NCI-H1105 treated with DMSO at 0.1 percent for 48 hours (cell line): Measurements from ENCODE around the gene DYNLT2.
"Not testable (repeated sequence)": the region's sequence is repeated elsewhere in the genome, so short reads cannot be mapped to it uniquely, and the experiment has no call there.

Experiments used
- DNase-seq: peaks from one replicate; lab custom pipeline; 2025; lab: John Stamatoyannopoulos, UW

DYNLT2 gene

DNA sequence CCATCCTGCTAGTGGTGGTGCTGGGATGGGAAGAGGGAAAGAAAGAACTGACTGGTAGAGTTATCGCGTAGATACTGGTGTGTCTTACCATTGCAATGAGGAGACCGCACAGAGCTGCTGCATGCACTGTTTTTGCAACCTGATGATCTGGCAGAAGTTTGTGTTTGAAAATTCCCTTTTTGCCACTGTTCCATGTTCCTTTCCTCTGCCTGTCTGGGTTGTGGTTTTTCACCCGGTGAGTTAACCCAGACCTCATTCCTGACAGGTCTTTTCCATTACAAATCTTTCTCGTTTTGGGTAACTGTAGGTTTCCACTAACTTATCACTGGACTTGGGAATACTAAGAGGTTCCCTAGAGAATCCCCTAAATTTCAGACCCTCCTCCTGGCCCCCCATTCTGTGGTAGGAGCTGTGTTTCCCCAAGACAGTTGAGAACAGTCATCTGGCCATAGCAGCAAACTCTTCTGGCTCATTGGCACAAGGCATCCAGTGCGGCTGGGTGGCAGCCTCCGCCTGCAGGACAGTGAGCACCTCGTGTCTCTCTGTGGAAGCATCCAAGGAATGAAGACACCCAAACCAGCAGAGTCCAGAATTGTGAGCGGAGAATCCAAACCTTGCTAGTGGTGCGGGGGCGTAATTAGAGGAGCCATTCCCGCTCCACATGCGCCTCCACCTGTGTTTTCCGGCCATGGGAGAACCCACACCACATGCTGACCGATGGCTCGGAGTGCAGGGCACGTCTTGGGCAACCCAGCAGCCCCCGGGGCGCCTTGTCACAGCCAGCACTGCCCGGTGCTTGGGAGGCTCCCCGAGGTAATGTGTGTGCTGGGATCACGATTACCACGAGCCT, 32.8 kb upstream of the DYNLT2 start:
- DNase-seq = no peak

DNA sequence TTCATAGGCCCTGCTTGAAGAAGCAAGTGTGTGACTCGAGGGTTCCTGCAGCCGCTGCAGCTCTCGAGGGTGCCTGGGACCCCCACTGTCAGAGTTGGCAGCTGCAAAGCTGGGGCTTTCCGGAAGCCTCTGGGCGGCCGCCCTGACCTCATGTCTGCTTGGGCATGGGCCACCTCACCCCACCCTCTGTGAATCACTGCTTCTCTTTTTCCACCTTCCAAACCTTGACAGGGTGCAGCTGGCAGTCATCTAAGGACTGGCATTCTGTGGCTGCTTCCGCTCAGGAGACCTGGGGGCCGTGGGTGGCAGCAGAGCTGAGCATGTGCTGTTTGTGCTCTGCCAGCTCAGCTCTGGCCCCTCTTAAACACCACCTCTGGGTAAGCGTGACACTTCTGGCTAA, 32.0 kb upstream of the DYNLT2 start:
- no peak for DNase-seq

DNA sequence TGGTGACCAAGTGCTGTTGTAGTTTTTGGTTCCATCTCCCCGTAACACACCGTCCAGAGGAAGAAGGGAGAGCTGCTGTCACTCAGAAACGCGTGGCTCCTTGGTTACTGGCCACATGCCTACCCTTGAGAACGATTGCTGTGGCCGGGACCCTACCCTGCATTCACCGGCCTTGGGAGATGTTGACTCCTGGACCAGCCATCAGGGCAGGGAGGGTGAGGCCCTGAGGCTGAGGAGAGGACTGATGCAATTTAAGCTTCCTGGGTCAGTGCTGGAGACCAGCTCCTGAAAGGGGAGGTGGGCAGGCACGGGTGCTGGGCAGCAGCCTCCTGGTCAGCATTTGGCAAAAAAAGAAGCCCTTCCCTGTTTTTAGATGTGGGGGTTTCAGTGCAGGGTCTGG, 31.6 kb upstream of the DYNLT2 start:
- DNase-seq = no peak

DNA sequence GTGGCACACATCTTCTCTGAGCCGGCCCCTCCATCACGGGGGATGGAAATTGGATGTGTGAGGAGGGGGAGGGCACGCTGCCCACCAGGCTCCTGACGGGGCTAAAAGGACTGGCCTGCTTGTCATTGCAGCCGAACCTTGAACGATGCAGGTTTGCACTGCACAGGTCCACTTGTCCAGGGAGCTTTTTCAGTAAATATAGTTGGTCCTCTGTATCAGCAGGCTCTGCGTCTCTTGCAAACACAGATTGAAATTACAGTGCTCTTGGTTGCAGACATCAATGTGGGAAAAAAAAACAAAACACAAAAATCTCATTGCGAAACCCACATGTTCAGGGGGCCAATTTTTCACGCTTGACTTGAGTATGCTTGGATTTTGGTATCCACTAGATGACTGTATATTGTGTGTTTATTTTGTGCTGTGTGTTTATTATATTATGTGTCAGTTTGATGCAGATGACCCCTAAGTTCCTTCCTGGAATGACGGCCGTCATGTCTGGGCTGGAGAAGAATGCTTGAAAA, 29.3 kb upstream of the DYNLT2 start:
- DNase-seq = no peak

DNA sequence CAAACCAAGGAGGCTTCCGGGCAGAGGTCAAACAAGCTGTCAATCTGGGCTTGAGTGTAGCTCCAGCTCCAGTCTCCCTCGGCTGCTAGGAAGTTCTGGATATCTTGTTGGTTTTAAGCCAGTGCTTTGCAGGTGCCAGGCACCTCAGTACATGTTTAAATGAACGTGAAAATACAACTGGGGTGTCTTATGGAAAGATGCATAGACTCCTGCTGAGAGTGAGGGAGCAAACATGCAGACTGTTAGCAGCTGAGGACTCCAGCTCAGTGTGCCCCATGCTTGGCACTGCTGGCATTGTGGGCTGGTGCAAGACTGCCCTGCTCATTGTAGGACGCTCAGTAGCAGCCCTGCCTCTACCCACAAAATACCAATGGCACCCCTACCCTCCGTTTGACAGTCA, 28.5 kb upstream of the DYNLT2 start:
- no peak for DNase-seq

DNA sequence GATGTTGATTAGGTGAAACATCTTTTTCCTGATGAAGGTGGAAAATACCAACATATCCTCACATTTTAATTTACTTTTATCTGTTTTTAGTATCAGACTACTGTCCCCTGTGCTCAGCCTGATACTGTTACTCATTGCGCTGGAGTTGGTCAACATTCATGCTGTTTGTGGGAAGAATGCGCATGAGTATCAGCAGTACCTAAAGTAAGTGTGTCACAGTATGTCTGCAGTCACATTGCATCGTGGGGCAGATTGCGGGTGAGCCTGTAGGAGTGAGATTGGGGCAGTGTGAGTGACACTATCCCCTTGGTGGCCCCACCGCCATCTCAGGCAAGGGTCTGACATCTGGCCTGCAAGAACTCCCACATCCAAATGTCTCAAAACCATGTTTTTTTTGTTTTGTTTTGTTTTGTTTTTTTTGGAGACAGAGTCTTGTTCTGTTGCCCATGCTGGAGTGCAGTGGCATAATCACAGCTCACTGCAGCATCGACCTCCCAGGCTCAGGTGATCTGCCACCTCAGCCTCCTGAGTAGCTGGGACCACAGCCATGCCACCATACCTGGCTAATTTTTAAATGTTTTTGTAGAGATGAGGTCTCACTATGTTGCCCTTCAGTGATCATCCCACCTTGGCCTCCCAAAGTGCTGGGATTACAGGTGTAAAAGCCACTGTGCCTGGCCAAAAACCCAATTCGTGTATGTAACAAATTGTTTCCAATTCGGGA, 27.9 kb upstream of the DYNLT2 start:
- no peak for DNase-seq

DNA sequence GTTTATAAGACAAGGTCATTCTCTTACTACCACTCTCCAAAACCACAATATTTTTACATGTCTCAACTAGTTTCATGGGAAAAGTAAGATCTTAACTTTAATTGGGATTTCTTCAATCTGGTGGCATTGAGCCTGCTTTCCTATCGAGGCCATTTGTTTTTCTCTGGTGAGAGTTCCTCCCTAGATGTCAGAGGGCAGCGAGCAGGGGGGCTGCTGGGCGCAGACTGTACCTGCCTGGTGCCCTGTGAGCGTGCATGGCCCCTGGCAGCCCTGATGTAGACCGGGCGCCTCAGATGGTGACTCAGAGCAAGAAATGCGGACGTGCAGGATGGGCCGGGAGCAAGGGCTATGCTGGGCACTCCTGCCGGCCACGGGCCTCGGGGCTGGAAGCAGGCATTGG, 27.3 kb upstream of the DYNLT2 start:
- no peak for DNase-seq

DNA sequence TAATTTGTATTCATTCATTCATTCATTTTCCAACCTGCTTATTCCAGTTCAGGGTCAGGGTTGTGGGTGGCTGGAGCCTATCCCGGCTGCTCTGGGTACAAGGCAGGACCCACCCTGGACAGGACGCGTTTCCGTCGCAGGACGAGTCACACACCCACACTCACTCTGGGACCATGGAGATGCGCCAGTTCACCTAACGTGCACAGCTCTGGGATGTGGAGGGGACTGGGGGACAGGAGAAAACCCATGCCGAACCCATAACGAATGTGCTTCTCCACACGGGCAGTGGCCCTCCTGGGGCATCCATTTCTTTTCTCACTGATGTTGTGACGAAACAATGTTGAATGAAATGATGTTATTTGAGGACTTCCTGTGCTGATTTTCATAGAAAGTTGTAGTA, 26.5 kb upstream of the DYNLT2 start:
- DNase-seq = no peak

DNA sequence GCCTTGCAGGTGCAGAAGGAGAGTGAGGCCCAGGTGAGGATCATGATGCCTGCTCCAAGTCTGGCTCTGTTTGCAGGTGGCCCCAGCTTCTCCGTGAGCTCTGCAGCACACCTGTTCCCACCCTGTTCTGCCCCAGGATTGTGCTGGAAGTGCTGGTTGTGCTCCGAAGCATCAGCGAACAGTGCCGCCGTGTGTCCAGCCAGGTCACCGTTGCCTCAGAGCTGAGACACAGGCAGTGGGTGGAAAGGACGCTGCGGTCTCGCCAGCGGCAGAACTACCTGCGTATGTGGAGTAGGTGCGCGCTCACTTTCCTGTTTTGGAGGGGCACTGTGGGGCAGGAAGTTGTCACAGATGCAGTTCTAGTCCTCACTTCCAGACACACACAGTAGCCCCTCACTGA, 25.0 kb upstream of the DYNLT2 start:
- no peak for DNase-seq

DNA sequence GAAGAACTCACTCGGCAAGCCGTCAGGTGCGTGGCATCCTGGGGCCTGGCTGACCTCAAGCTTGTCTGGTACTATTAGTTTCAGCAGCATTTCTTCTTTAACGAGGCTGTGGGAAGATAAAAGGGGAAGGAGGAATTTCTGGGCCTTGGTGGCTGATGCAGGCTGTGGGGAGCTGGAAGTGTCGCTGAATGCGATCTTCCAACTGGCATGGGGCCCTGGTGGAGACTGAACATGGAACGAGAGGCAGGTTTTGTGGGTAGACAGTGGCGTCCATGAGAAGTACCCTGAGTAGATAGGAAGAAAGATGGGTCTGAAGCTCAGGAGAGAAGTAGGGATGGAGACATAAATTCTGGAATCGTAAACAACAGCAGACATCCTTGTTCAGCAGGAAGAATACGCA, 23.9 kb upstream of the DYNLT2 start:
- DNase-seq = no peak

DNA sequence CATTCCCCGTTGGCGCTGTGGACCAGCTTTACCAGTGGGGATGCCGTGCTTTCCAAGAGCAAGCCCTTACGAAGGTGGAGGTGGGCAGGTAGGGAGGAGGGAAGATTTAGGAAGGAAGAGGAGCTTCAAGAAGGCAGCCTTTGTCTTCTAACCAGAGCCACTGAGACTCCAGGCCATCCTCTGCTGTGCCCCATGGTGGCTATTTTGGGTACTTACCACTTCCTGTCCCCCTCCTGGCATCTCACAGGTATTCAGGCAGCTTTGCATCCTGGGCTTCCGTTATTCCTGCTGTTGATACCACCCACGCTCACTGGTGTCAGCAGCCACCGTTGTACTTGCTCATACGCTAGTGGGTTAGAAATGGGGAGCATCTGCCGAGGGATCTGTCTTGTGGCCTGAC, 23.0 kb upstream of the DYNLT2 start:
- DNase-seq = no peak

DNA sequence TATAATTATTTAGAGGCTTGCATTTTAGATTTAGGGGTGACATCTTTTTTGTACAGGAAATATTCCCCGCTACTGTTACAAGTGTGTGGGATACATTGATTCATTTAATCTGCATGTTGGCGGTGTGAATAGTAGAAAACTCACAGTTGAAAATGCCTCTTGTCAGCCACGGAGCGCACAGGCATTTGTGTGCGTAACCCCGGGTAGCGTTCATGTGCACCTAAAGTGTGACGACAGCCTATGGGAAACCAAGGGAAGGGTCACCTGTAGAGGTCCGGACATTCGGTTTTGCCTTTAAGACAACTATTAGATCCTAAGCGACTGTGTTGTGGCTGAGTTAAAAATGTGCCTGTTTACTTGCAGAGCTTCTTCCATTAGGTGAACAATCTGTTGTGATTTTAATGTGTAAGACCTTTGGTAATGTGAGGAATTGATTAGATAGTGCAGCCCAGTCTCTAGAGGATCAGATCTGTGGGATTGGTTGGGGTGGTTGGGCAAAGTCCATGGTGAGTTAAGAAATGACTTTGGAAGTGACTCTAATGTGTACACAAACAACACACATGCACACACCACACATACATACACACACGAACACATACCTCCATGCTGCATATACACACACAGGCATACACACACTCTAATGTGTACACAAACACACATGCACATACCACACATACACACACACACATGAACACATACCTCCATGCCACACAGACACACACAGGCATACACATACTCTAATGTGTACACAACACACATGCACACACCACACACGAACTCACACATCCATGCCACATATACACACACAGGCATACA, 15.8 kb upstream of the DYNLT2 start:
- no peak for DNase-seq

DNA sequence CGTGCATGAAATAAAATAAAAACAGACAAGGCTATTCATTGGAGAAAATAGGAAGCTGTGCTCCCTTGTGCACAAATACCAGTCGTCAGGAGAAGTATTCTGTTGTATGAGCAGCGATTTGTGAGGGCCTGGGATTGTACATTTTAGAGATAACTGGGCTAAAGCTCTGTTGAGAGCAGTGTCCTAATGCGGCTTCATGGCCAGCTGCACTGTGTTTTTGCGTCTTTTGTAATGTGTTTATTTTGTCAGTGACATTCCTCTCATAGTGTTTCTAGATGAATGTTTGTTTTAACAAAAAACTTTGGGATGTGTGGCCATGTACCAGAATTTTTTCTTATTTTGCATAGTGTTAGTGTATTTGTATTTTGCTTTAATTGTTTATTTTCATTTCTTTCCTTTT, 14.9 kb upstream of the DYNLT2 start:
- no peak for DNase-seq

DNA sequence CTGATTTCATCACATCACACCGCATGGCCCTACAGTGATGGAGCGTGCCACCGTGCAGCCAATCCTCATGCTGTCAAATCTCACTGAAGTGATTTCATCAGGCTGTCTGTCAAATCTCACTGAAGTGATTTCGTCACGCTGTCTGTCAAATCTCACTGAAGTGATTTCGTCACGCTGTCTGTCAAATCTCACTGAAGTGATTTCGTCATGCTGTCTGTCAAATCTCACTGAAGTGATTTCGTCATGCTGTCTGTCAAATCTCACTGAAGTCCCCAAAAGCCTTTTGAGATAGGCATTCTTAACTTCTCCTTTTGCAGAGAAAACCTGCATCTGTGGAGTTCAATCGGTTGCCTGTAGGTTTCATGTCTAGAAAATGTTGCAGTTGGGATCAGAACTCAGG, 14.4 kb upstream of the DYNLT2 start:
- DNase-seq = not testable (repeated sequence)

DNA sequence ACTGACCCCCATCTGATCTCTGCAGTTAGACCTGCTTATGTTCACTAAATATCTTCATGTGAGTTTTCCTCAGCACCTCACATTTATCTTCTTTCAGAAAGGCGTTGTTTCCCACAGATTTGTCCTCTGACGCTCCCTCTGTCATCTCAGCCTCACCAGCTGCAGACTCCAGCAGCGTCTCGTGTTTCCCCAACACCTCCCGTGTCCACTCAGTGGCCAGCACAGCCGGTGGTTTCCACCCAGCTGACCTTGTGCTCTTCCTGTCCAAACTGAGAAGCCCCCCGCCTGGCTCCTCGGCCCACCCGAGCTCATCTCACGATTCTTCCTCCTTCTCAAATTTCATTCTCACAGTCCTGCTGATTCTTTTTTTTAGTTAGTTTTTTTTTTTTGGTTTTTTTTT, 12.5 kb upstream of the DYNLT2 start:
- no peak for DNase-seq

DNA sequence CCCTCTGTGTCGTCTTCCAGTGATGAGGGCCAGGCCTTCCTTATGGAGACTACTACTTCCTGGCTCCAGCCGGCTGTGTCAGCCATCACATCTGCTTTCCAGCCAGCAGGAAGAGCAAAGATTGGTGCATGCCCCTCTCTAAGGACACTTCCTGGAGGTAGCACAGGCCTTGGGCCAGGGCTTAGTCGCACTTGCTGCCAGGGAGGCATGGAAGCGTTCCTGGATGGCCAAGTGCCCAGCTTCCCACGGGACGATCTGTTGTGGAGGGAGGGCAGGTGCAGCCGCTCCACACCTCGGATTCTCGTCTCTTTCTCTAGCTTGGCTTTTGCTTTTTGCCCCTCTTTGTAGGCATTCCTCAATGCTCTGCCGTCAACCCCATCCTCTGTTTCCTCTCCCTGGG, 11.9 kb upstream of the DYNLT2 start:
- DNase-seq = no peak

DNA sequence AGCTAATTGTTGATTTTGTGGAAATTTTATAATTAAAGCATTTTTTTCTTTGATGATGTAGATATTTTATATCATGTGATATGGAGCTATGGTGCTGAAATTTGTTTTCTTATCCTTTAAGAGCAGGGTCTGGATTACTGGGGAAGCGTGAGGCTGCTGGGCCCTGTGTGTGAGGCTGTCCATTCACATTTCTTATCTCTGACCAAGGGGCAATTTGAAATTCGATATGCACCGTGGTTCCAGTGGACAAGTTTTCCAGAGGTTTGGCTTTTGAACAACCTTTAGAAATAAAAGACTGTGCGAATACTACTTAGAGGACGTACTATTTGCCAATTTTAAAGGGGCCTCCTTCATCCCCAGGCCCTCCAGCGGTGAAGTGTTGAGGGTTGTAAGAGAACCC, 3.8 kb upstream of the DYNLT2 start:
- no peak for DNase-seq

DNA sequence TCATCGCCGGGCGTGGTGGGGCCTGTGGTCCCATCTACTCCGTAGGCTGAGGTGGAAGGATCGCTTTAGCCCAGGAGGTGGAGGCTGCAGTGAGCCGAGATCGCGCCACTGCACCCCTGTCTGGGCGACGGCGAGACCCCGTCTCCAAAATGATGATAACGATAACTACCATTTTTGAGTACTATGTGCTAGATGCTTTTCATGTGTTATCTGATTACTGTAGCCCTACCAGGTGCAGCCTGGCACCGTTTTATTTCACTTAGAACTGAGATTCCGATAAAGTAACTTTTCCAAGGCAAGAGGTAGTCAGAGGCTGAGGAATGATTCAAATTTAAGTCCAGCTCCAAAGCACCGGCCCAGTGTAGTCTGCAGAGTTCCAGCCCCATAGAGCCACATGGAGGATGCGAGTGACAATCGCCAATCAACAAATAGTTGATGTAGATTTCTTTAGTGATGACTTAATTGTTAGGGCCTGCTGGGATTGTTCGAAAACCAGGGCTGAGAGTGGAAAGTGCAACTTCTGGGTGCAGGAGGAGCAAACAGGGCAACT, 777 bp upstream of the DYNLT2 start:
- peak; percentile 67 for DNase-seq

DNA sequence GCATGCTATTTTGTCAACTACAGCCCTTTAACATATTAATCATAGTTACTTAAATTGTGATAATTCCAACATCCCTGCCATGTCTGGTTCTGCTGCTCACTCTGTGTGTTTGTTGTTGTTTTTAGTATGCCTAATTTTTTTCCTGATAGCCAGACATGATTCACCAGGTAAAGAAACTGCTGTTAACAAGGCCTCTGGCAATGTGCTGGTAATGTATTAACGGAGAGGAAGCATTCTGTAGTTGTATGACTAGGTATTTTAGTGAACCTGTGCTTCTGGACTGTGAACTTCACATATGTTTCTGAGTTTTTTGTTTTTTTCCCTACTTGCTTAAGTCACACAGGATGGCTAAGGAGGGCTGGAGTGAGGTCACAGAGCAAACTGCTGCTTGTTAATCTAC, 4.8 kb downstream of the DYNLT2 start:
- no peak for DNase-seq

DNA sequence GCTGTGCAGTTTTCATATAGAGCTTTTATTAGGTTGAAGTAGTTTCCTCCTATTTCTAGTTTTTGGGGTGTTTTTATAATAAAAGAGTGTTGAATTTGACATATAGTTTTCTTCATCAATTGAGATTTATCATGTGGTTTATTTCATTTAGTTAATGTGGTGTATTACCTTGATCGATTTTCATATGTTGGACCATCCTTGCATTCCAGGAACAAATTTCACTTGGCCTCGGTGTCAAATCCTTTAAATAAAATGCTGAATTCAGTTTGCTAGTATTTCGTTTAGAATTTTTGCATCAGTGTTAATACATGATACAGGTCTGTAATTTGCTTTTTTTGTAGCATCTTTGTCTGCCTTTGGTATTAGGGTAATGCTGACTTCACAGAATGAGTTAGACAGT, 6.0 kb downstream of the DYNLT2 start:
- no peak for DNase-seq

DNA sequence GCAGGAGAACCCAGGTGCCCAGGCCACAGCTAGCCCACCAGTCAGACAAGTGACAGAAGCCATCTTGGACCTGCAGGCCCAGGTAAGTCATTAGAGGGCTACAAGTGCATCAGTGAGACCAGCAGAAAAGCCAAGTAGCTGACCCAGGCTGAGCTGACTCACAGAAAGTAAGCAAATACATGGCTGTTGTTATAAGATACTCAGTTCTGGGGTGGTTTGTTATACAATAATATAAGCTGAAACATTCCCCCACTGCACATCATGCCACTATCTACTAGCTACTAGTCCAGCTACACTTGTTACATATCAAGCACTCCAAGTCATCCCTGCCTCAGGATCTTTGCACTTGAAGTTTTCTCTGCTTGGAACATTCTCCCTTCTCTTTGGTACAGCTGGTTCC, 10.0 kb downstream of the DYNLT2 start:
- DNase-seq = no peak

DNA sequence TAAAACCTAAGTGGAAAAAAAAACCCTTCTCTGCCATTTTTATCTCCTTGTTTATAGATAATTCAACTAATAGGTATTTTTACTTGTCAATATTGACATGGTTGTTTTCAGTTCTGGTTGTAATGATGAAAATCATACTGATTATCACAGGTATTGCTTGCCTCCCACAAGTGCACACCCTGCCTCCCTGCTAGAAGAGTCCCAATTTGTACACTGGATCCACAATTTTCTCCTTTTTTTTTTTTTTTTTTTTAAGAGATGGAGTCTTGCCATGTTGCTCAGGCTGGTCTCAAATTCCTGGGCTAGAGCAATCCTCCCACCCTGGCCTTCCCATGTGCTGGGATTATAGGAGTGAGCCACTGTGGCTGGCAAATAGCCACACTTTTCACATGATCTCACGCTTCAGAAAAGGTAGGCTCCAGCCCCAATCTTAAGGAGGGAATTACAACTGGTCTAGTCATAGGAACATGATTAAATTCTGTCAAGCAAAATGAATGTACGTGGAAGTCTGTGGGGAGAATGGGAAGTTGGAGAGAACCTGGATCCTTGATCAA, 12.3 kb downstream of the DYNLT2 start:
- DNase-seq = no peak
